Dendritic cell treated with granulocyte-macrophage colony-stimulating factor and Interleukin-4, amounts not matched to agents 40 ng/mL and 50 ng/mL, for 4 days (primary cell): ENCODE data around the gene PEAK1.

ENCODE experiments used
- H3K27ac Mint-ChIP-seq: one replicate; pipeline ENCODE4 v1.8.0; 2022; ENCODE audit warnings: mild to moderate bottlenecking, mixed read lengths
- H3K27me3 Mint-ChIP-seq: one replicate; pipeline ENCODE4 v1.8.0; 2022; ENCODE audit warnings: mild to moderate bottlenecking, mixed read lengths
- H3K36me3 Mint-ChIP-seq: one replicate; pipeline ENCODE4 v1.8.0; 2022; ENCODE audit warnings: low read depth, mixed read lengths
- H3K4me1 Mint-ChIP-seq: one replicate; pipeline ENCODE4 v1.8.0; 2022; ENCODE audit warnings: low read depth, mixed read lengths
- H3K4me3 Mint-ChIP-seq: one replicate; pipeline ENCODE4 v1.8.0; 2022; ENCODE audit warnings: mild to moderate bottlenecking, moderate library complexity, mixed read lengths
- H3K9me3 Mint-ChIP-seq: one replicate; pipeline ENCODE4 v1.8.0; 2022; ENCODE audit warnings: mixed read lengths
- intact Hi-C: fragments of 100-400 bp; cut with micrococcal nuclease; formaldehyde crosslinking; loops from one replicate; pipeline ENCODE4 v1.15.0; 2022

Gene PEAK1

GRCh38 chr15:77402740-77403379 is 17.0 kb downstream of the PEAK1 start:
- Mint-ChIP-seq H3K4me1 (peaks cover 10% of the 10 kb centered on the region), H3K9me3 (peaks cover 28% of the 10 kb centered on the region), H3K4me3 (no peak overlapping the region), H3K36me3 (peaks cover 6% of the 10 kb centered on the region), H3K27me3 (no peaks in the 10 kb centered on the region), H3K27ac (no peak overlapping the region)
- intact Hi-C loops: no loop called here

- peaks cover 54% of the 10 kb centered on the region for H3K9me3 Mint-ChIP-seq
- H3K36me3 Mint-ChIP-seq: peaks cover 9% of the 10 kb centered on the region
- intact Hi-C loops: no loop called here
- H3K4me1 Mint-ChIP-seq: peaks cover 5% of the 10 kb centered on the region
- H3K27ac Mint-ChIP-seq: no peak overlapping the region
- H3K4me3 Mint-ChIP-seq: no peak overlapping the region
- H3K27me3 Mint-ChIP-seq: no peaks in the 10 kb centered on the region
Measured at GRCh38 chr15:77400258-77400657, 19.6 kb downstream of the PEAK1 start.

GRCh38 chr15:77398927-77399326 is 21.0 kb downstream of the PEAK1 start:
- intact Hi-C loops: no loop called here
- Mint-ChIP-seq H3K4me1 (peaks cover 5% of the 10 kb centered on the region), H3K4me3 (no peak overlapping the region), H3K27me3 (no peaks in the 10 kb centered on the region), H3K9me3 (peaks cover 62% of the 10 kb centered on the region), H3K27ac (no peak overlapping the region), H3K36me3 (peaks cover 14% of the 10 kb centered on the region)

GRCh38 chr15:77396692-77397091 is 23.2 kb downstream of the PEAK1 start:
- no peaks in the 10 kb centered on the region for H3K27me3 Mint-ChIP-seq
- H3K9me3 Mint-ChIP-seq: peaks cover 62% of the 10 kb centered on the region
- H3K36me3 Mint-ChIP-seq: peaks cover 14% of the 10 kb centered on the region
- H3K4me3 Mint-ChIP-seq: no peak overlapping the region
- H3K4me1 Mint-ChIP-seq: peaks cover 3% of the 10 kb centered on the region
- intact Hi-C loops: no loop called here
- no peak overlapping the region for H3K27ac Mint-ChIP-seq

- peaks cover 7% of the 10 kb centered on the region for H3K4me1 Mint-ChIP-seq
- intact Hi-C loops: no loop called here
- H3K9me3 Mint-ChIP-seq: peaks cover 57% of the 10 kb centered on the region
- H3K27me3 Mint-ChIP-seq: no peaks in the 10 kb centered on the region
- peaks cover 14% of the 10 kb centered on the region for H3K36me3 Mint-ChIP-seq
- no peak overlapping the region for H3K27ac Mint-ChIP-seq
- no peak overlapping the region for H3K4me3 Mint-ChIP-seq
Measured at GRCh38 chr15:77395013-77395774, 24.7 kb downstream of the PEAK1 start.

- no peak overlapping the region for H3K27ac Mint-ChIP-seq
- no peaks in the 10 kb centered on the region for H3K27me3 Mint-ChIP-seq
- H3K36me3 Mint-ChIP-seq: peaks cover 11% of the 10 kb centered on the region
- intact Hi-C loops: no loop called here
- peaks cover 40% of the 10 kb centered on the region for H3K9me3 Mint-ChIP-seq
- peaks cover 7% of the 10 kb centered on the region for H3K4me1 Mint-ChIP-seq
- no peak overlapping the region for H3K4me3 Mint-ChIP-seq
Measured at GRCh38 chr15:77393471-77393840, 26.4 kb downstream of the PEAK1 start.

GRCh38 chr15:77392762-77393470 is 27.0 kb downstream of the PEAK1 start:
- Mint-ChIP-seq H3K4me1 (peaks cover 7% of the 10 kb centered on the region), H3K9me3 (peaks cover 35% of the 10 kb centered on the region), H3K27me3 (no peaks in the 10 kb centered on the region), H3K4me3 (no peak overlapping the region), H3K27ac (no peak overlapping the region), H3K36me3 (peaks cover 8% of the 10 kb centered on the region)
- intact Hi-C loops: no loop called here

GRCh38 chr15:77391372-77391951 is 28.4 kb downstream of the PEAK1 start:
- no peak overlapping the region for H3K4me3 Mint-ChIP-seq
- intact Hi-C loops: no loop called here
- H3K4me1 Mint-ChIP-seq: peaks cover 16% of the 10 kb centered on the region
- peaks cover 8% of the 10 kb centered on the region for H3K36me3 Mint-ChIP-seq
- H3K9me3 Mint-ChIP-seq: peaks cover 20% of the 10 kb centered on the region
- H3K27me3 Mint-ChIP-seq: no peaks in the 10 kb centered on the region
- no peak overlapping the region for H3K27ac Mint-ChIP-seq

GRCh38 chr15:77387365-77388105 is 32.4 kb downstream of the PEAK1 start:
- Mint-ChIP-seq H3K27ac (no peak overlapping the region), H3K9me3 (no peaks in the 10 kb centered on the region), H3K36me3 (no peaks in the 10 kb centered on the region), H3K4me1 (peaks cover 27% of the 10 kb centered on the region), H3K27me3 (no peaks in the 10 kb centered on the region), H3K4me3 (no peak overlapping the region)
- intact Hi-C loops: no loop called here

GRCh38 chr15:77386626-77387025 is 33.3 kb downstream of the PEAK1 start:
- intact Hi-C loops: no loop called here
- Mint-ChIP-seq H3K4me3 (no peak overlapping the region), H3K27ac (no peak overlapping the region), H3K27me3 (no peaks in the 10 kb centered on the region), H3K36me3 (no peaks in the 10 kb centered on the region), H3K4me1 (peaks cover 23% of the 10 kb centered on the region), H3K9me3 (no peaks in the 10 kb centered on the region)

GRCh38 chr15:77384589-77385359 is 35.1 kb downstream of the PEAK1 start:
- intact Hi-C loops: no loop called here
- Mint-ChIP-seq H3K4me1 (peaks cover 20% of the 10 kb centered on the region), H3K4me3 (no peak overlapping the region), H3K27me3 (no peaks in the 10 kb centered on the region), H3K36me3 (no peaks in the 10 kb centered on the region), H3K27ac (no peak overlapping the region), H3K9me3 (no peaks in the 10 kb centered on the region)

GRCh38 chr15:77384086-77384485 is 35.8 kb downstream of the PEAK1 start:
- peaks cover 20% of the 10 kb centered on the region for H3K4me1 Mint-ChIP-seq

GRCh38 chr15:77380033-77380432 is 39.9 kb downstream of the PEAK1 start:
- H3K36me3 Mint-ChIP-seq: no peaks in the 10 kb centered on the region
- no peak overlapping the region for H3K27ac Mint-ChIP-seq
- H3K4me1 Mint-ChIP-seq: peaks cover 3% of the 10 kb centered on the region
- no peaks in the 10 kb centered on the region for H3K27me3 Mint-ChIP-seq
- no peak overlapping the region for H3K4me3 Mint-ChIP-seq
- no peaks in the 10 kb centered on the region for H3K9me3 Mint-ChIP-seq
- intact Hi-C loops: no loop called here

More at GRCh38 chr15:77384086-77384485, 35.8 kb downstream of the PEAK1 start:
- intact Hi-C loops: no loop called here
- no peaks in the 10 kb centered on the region for H3K9me3 Mint-ChIP-seq
- no peak overlapping the region for H3K4me3 Mint-ChIP-seq
- H3K36me3 Mint-ChIP-seq: no peaks in the 10 kb centered on the region
- H3K27me3 Mint-ChIP-seq: no peaks in the 10 kb centered on the region
- no peak overlapping the region for H3K27ac Mint-ChIP-seq
